ENCODE results near the gene CDH4.

DNA sequence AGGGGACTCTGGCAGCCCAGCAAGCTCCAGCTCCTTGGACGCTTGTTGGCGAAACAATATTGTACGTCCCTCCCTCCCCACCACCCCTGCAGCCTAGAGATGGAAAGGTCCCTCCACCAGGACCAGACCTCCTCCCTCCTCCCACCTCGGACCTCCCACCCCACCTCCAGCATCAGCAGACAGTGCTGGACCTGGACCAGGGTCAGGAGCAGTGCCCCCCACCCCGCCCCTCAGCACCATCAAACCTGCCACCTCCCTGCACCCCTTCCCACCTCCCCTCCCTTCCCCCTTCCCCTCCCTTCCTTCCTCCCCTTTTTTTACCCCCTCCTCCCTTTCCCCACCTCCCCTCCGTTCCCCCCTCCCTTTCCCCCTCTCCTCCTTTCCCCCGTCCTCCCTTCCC lies 715.2 kb downstream of the CDH4 start:
- TF ChIP-seq, protein P1, sequence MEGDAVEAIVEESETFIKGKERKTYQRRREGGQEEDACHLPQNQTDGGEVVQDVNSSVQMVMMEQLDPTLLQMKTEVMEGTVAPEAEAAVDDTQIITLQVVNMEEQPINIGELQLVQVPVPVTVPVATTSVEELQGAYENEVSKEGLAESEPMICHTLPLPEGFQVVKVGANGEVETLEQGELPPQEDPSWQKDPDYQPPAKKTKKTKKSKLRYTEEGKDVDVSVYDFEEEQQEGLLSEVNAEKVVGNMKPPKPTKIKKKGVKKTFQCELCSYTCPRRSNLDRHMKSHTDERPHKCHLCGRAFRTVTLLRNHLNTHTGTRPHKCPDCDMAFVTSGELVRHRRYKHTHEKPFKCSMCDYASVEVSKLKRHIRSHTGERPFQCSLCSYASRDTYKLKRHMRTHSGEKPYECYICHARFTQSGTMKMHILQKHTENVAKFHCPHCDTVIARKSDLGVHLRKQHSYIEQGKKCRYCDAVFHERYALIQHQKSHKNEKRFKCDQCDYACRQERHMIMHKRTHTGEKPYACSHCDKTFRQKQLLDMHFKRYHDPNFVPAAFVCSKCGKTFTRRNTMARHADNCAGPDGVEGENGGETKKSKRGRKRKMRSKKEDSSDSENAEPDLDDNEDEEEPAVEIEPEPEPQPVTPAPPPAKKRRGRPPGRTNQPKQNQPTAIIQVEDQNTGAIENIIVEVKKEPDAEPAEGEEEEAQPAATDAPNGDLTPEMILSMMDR (IDR thresholded peaks at IDR 0.05) = no peak
- no peak for TF ChIP-seq EP300 (IDR thresholded peaks at IDR 0.05)

Measured in upper lobe of left lung (tissue), 4 donors.